ENCODE data around the gene GPR137B.

- TF ChIP-seq CTCF (IDR thresholded peaks at IDR 0.05; ENCODE audit: insufficient read depth, low read length, poor library complexity, severe bottlenecking) = no peak
- TF ChIP-seq EZH2phosphoT487 (conservative IDR thresholded peaks at IDR 0.05; ENCODE audit: low read length) = no peak
Measured at GRCh38 chr1:236172041-236172579, 29.8 kb downstream of the GPR137B start.

Measured in SU-DHL-6 (cell line).